ENCODE measurements around the gene NSUN3. TPM values are rescaled to one million over a fixed set of nuclear protein-coding genes. Genes with fewer than 3 reads are reported as not detected.

Gene NSUN3
- total and polyA plus RNA-seq, 7 experiments from 2014 or later = 7.3 to 24.0 (median 20.3) TPM

DNA sequence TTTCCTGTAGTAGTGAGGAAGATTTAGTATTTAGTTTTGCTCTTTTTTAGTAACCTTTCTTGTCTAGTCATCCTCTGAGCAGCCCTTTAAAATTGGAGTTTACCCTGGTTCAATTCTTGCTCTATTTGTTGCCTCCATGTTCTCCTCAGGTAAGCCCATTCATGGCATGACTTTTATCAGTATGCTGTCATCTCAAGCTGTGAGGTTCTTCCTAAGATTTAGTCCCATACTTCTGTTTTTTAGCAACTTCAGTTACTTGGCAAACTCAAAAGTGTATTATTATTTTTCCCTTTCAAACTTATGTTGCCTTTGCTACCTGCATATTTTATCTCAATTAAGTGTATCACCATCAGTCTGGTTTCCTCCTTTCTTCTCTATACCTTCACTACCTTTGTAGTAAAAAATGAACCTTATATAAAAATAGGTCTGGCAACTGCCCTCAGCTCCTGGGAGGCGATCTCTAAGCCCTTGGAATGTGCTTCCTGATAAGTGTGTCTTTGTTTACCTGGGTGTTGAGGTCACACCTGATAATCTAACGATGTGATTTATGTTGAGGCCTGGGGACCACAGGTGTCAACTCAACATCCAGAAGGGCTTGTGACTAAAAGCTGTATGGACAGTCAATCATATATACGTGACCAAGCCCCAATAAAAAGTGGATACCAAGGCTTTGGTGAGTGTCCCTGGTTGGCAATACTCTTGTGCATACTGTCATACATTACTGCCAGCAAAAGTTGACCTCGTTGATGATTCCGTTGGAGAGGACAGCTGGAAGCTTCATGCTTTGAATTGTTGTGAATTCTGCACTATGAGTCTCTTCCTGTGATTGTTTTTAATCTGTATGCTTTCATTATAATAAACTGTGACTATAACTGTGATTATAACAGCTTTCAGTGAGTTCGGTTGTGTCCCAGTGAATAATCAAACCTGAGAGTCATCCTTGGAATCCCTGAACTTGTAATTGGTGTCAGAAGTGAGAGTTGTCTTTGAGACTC is 3.9 kb downstream of the NSUN3 start:
- intact Hi-C loops (cut with micrococcal nuclease) = loop anchor here in 1 of 2 donors (10.0 kb wide), 1 partner anchor 222 kb away; no protein-coding TSS in a partner anchor
- H3K36me3 Mint-ChIP-seq = peaks cover 18 to 41% (median 34%) of the 10 kb centered on the region in 5 donors
- Histone ChIP-seq H3K27me3 (ENCODE audit: control insufficient read depth in 2 of 2, insufficient read depth in 2 of 2, low read length in 2 of 2) (no peaks in the 10 kb centered on the region), H3K4me3 (ENCODE audit: low read length) (no peak overlapping the region), H3K4me1 (ENCODE audit: control insufficient read depth in 2 of 2, insufficient read depth in 2 of 2, low read length in 2 of 2) (peaks cover 18 to 23% of the 10 kb centered on the region in 2 donors), H3K9me3 (ENCODE audit: control insufficient read depth in 2 of 3, low read length in 3 of 3) (no peaks in the 10 kb centered on the region), H3K36me3 (ENCODE audit: control insufficient read depth in 2 of 3, insufficient read depth in 3 of 3, low read length in 3 of 3) (peaks cover 0 to 21% (median 0%) of the 10 kb centered on the region in 3 experiments), H3K27ac (ENCODE audit: low read depth, low read length) (no peak overlapping the region)
- H3K9me3 Mint-ChIP-seq = peaks cover 0 to 5% (median 0%) of the 10 kb centered on the region in 11 donors
- CTCF ChIA-PET = interaction anchor here (0.8 kb wide), 1 partner anchor 60 kb away, joined by 3 read pairs; no protein-coding TSS in a partner anchor
- ATAC-seq (no peak), DNase-seq (no peak)
- H3K27me3 Mint-ChIP-seq = no peaks in the 10 kb centered on the region
- peak overlapping the region; percentile 9 to 82 (median 35) for H3K27ac Mint-ChIP-seq
- H3K4me1 Mint-ChIP-seq = peaks cover 44 to 80% (median 73%) of the 10 kb centered on the region in 7 donors
- H3K4me3 Mint-ChIP-seq = peak overlapping the region in 9 of 10 donors; percentile 2 to 50 (median 30)
- POLR2A ChIA-PET = interaction anchor here (0.6 to 1.6 kb wide), 2 partner anchors 62 to 88 kb away, joined by 3 to 4 read pairs; no protein-coding TSS in a partner anchor

GRCh38 chr3:94069194-94069813 is 6.4 kb downstream of the NSUN3 start:
- Histone ChIP-seq H3K27ac (ENCODE audit: low read depth, low read length) (no peak overlapping the region), H3K27me3 (ENCODE audit: control insufficient read depth in 2 of 2, insufficient read depth in 2 of 2, low read length in 2 of 2) (no peaks in the 10 kb centered on the region), H3K9me3 (ENCODE audit: control insufficient read depth in 2 of 3, low read length in 3 of 3) (no peaks in the 10 kb centered on the region), H3K4me1 (ENCODE audit: control insufficient read depth in 2 of 2, insufficient read depth in 2 of 2, low read length in 2 of 2) (peaks cover 11 to 13% of the 10 kb centered on the region in 2 donors), H3K4me3 (ENCODE audit: low read length) (no peak overlapping the region), H3K36me3 (ENCODE audit: control insufficient read depth in 2 of 3, insufficient read depth in 3 of 3, low read length in 3 of 3) (peaks cover 0 to 29% (median 0%) of the 10 kb centered on the region in 3 experiments)
- POLR2A ChIA-PET = interaction anchor here (1.3 to 1.4 kb wide), 2 partner anchors 11 to 65 kb away, joined by 3 read pairs; no protein-coding TSS in a partner anchor
- Mint-ChIP-seq H3K4me1 (peaks cover 43 to 85% (median 79%) of the 10 kb centered on the region in 7 donors), H3K36me3 (peaks cover 18 to 66% (median 48%) of the 10 kb centered on the region in 5 donors), H3K4me3 (no peak overlapping the region), H3K27ac (peak overlapping the region in 4 of 9 donors; percentile 3 to 38 (median 10)), H3K9me3 (peaks cover 0 to 5% (median 0%) of the 10 kb centered on the region in 11 donors), H3K27me3 (no peaks in the 10 kb centered on the region)
- ATAC-seq (peak; percentile 61), DNase-seq (peak in 5 of 9 donors; percentile 20 to 45 (median 26))
- CTCF ChIA-PET = interaction anchor here (0.6 to 3.3 kb wide), 12 partner anchors 11 to 599 kb away, joined by 3 to 32 read pairs (median 4); partner anchors contain the start of gene ARL13B
- intact Hi-C loops (cut with micrococcal nuclease) = loop anchor here (1.0 to 10.0 kb wide), 2 partner anchors 65 to 225 kb away; no protein-coding TSS in a partner anchor

DNA sequence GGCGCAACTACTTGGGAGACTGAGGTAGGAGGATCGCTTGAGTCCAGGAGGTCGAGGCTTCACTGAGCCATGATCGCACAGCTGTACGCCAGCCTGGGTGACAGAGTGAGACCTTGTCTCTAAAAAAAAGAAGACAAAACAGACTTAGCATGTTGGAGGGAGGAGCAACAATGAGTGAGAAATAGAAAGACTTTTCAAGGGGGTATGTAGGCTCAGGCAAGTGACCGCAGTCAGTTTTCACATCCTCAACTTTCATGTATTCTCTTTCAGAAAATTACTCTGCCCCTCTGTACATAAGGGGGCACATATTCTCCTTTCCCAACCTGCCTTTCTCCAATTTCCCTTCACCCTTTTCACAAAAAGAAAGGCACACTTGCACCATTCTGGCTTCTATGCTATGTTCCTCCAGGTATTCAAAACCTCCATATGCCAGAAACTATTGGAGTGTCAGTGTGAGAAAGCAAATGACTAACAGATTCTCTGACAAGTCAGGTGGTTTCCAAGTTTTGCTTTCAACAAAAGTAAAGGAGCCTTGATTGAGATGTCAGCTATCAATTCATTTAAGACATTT is 7.6 kb downstream of the NSUN3 start:
- Histone ChIP-seq H3K9me3 (ENCODE audit: control insufficient read depth in 2 of 3, low read length in 3 of 3) (no peaks in the 10 kb centered on the region), H3K27me3 (ENCODE audit: control insufficient read depth in 2 of 2, insufficient read depth in 2 of 2, low read length in 2 of 2) (no peaks in the 10 kb centered on the region), H3K36me3 (ENCODE audit: control insufficient read depth in 2 of 3, insufficient read depth in 3 of 3, low read length in 3 of 3) (peaks cover 0 to 29% (median 0%) of the 10 kb centered on the region in 3 experiments), H3K4me1 (ENCODE audit: control insufficient read depth in 2 of 2, insufficient read depth in 2 of 2, low read length in 2 of 2) (peaks cover 5 to 8% of the 10 kb centered on the region in 2 donors), H3K27ac (ENCODE audit: low read depth, low read length) (no peak overlapping the region), H3K4me3 (ENCODE audit: low read length) (no peak overlapping the region)
- ATAC-seq = no peak
- intact Hi-C loops (cut with micrococcal nuclease) = no loop called here
- Mint-ChIP-seq H3K36me3 (peaks cover 15 to 66% (median 49%) of the 10 kb centered on the region in 5 donors), H3K4me3 (no peak overlapping the region), H3K9me3 (peaks cover 0 to 5% (median 0%) of the 10 kb centered on the region in 11 donors), H3K27me3 (no peaks in the 10 kb centered on the region), H3K4me1 (peaks cover 41 to 84% (median 77%) of the 10 kb centered on the region in 7 donors), H3K27ac (no peak overlapping the region)
- CTCF ChIA-PET = interaction anchor here (0.9 to 3.3 kb wide), 5 partner anchors 9 to 70 kb away, joined by 3 to 32 read pairs (median 5); no protein-coding TSS in a partner anchor
- DNase-seq = no peak
- POLR2A ChIA-PET = interaction anchor here (0.9 to 2.7 kb wide), 4 partner anchors 8 to 110 kb away, joined by 3 to 10 read pairs (median 4); partner anchors contain the start of genes DHFR2 and NSUN3

GRCh38 chr3:94071713-94072284 is 8.9 kb downstream of the NSUN3 start:
- H3K4me3 ChIP-seq (ENCODE audit: low read length) = no peak overlapping the region
- Mint-ChIP-seq H3K9me3 (peaks cover 0 to 5% (median 0%) of the 10 kb centered on the region in 11 donors), H3K4me1 (peaks cover 34 to 79% (median 66%) of the 10 kb centered on the region in 7 donors), H3K27me3 (no peaks in the 10 kb centered on the region), H3K36me3 (peaks cover 10 to 71% (median 53%) of the 10 kb centered on the region in 5 donors), H3K4me3 (no peak overlapping the region), H3K27ac (peak overlapping the region in 2 of 9 donors; percentile 15 to 77)
- DNase-seq (no peak), ATAC-seq (peak; percentile 18)
- ChIA-PET POLR2A (interaction anchor here (1.2 to 2.7 kb wide), 2 partner anchors 9 to 62 kb away, joined by 3 to 10 read pairs; partner anchors contain the start of genes DHFR2 and NSUN3), CTCF (interaction anchor here (0.8 kb wide), 1 partner anchor 10 kb away, joined by 3 read pairs; no protein-coding TSS in a partner anchor)
- intact Hi-C loops (cut with micrococcal nuclease) = no loop called here
- peaks cover 0 to 5% of the 10 kb centered on the region in 2 donors for H3K4me1 ChIP-seq (ENCODE audit: control insufficient read depth in 2 of 2, insufficient read depth in 2 of 2, low read length in 2 of 2)
- H3K27me3 ChIP-seq (ENCODE audit: control insufficient read depth in 2 of 2, insufficient read depth in 2 of 2, low read length in 2 of 2) = no peaks in the 10 kb centered on the region
- no peak overlapping the region for H3K27ac ChIP-seq (ENCODE audit: low read depth, low read length)
- H3K9me3 ChIP-seq (ENCODE audit: control insufficient read depth in 2 of 3, low read length in 3 of 3) = no peaks in the 10 kb centered on the region
- peaks cover 0 to 29% (median 0%) of the 10 kb centered on the region in 3 experiments for H3K36me3 ChIP-seq (ENCODE audit: control insufficient read depth in 2 of 3, insufficient read depth in 3 of 3, low read length in 3 of 3)

DNA sequence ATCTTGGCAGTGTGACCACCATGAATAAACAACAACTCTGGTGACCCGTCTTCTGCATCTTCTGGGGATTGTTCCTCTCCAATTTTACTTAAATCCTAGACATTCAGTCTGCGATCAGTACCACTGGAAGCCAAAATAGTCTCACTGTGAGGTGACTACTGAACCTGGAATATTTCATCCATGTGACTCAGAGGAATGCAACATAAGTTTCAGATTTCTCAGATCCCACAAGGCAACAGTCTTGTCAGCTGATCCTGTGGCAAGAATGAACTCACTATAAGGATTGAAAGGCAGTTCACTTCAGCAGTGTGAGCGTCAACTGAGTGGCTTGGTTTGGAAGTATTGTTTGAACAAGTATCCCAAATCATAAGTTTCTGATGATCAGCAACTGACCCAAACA is 13.2 kb downstream of the NSUN3 start:
- ChIA-PET CTCF (no interaction called here), POLR2A (no interaction called here)
- peaks cover 0 to 9% (median 0%) of the 10 kb centered on the region in 11 donors for H3K9me3 Mint-ChIP-seq
- no peak overlapping the region for H3K27ac ChIP-seq (ENCODE audit: low read depth, low read length)
- peaks cover 3 to 10% of the 10 kb centered on the region in 2 donors for H3K4me1 ChIP-seq (ENCODE audit: control insufficient read depth in 2 of 2, insufficient read depth in 2 of 2, low read length in 2 of 2)
- DNase-seq (no peak), ATAC-seq (no peak)
- H3K4me3 Mint-ChIP-seq = no peak overlapping the region
- H3K36me3 Mint-ChIP-seq = peaks cover 0 to 78% (median 58%) of the 10 kb centered on the region in 5 donors
- peaks cover 0 to 18% (median 0%) of the 10 kb centered on the region in 3 experiments for H3K36me3 ChIP-seq (ENCODE audit: control insufficient read depth in 2 of 3, insufficient read depth in 3 of 3, low read length in 3 of 3)
- no peak overlapping the region for H3K27ac Mint-ChIP-seq
- no peaks in the 10 kb centered on the region for H3K9me3 ChIP-seq (ENCODE audit: control insufficient read depth in 2 of 3, low read length in 3 of 3)
- no peaks in the 10 kb centered on the region for H3K27me3 ChIP-seq (ENCODE audit: control insufficient read depth in 2 of 2, insufficient read depth in 2 of 2, low read length in 2 of 2)
- intact Hi-C loops (cut with micrococcal nuclease) = no loop called here
- H3K4me1 Mint-ChIP-seq = peaks cover 43 to 91% (median 73%) of the 10 kb centered on the region in 7 donors
- no peaks in the 10 kb centered on the region for H3K27me3 Mint-ChIP-seq
- no peak overlapping the region for H3K4me3 ChIP-seq (ENCODE audit: low read length)
